K562 (cell line): Measurements from ENCODE around the gene RNF167. TPM values are rescaled to one million over a fixed set of nuclear protein-coding genes. Genes with fewer than 3 reads are reported as not detected.

ENCODE experiments used
- BHLHE40 ChIP-seq: IDR thresholded peaks from 2 replicates; pipeline ENCODE4 v1.6.1; 2011; ENCODE audit warnings: low read length, improper control_type of control experiment
- KAT2B ChIP-seq: IDR thresholded peaks from one replicate; pipeline ENCODE4 v1.6.1; 2012; ENCODE audit warnings: low read depth, mild to moderate bottlenecking, control low read depth, inconsistent platforms, low read length, moderate library complexity
- NR2C1 ChIP-seq, 2 experiments: fragments of 450-650 bp; IDR thresholded peaks; 2 replicates each; pipeline ENCODE4 v1.6.1; 2017; ENCODE audit warnings: mild to moderate bottlenecking in 2 of 2, antibody characterized with exemption in 1 of 2, inconsistent platforms in 1 of 2, missing compliant biosample characterization in 1 of 2, missing genetic modification characterization in 1 of 2
- RHOXF2B ChIP-seq: fragments of 250-450 bp; sonication (Bioruptor Pico); conservative IDR thresholded peaks from 2 replicates; pipeline ENCODE4 v1.5.1; 2021
- polyA plus RNA-seq, 8 experiments: library from polyadenylated mRNA; depleted of rRNA in 4 of 8; stranded (reverse) in 5 of 8; unstranded in 3 of 8; fragments of >200 nt; fragmentation: Nextera tagmentation in 2 of 8; fragmentation: Illumina TruSeq in 1 of 8; extraction: Ambion mirVana in 2 of 8; extraction: Trizol in 1 of 8; gene quantifications; 2 replicates each; pipeline versions ENCODE4 v1.2.1 to v1.2.3, GENCODE V29; 2011 to 2014; ENCODE audit warnings: inconsistent platforms in 1 of 8, missing spikeins in 1 of 8
- total RNA-seq, 7 experiments: library from RNA; depleted of rRNA in 6 of 7; stranded (reverse); fragments of >200 nt in 6 of 7; fragmentation: Illumina TruSeq in 2 of 7; extraction: Trizol in 2 of 7; gene quantifications; 2 replicates each; pipeline versions ENCODE4 v1.2.1 to v1.2.3, GENCODE V29; 2011 to 2021; ENCODE audit warnings: low replicate concordance in 1 of 7
- TF ChIP-seq, protein P1 (sequence below): fragments of 450-650 bp; IDR thresholded peaks from 2 replicates; pipeline ENCODE4 v1.6.1; 2016; ENCODE audit warnings: low read depth

Gene RNF167
- total and polyA plus RNA-seq, 9 of the 15 experiments (the other 6 are each of a cell fraction or from before 2014, with no cell fraction given) = 16.5 to 143 (median 45.5) TPM

DNA sequence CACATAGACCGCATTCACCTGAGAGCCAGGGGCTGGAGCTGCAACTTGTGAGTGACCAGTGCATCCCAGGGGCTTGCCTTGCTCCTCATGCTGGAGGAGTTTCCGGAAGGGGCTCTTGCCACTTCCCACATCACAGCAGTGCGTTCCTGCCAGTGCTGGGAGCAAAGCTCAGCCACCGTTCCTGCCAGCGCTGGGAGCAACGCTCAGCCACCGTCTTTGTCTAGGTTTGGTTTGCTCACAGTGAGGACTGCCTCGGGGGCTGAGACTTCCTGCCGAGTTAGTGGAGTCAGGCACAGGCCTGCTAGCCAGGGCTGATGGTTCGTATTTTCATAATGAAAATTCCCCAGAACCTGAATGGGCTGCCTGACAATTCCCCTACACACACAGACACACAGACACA is 31.8 kb upstream of the RNF167 start (continued):
- TF ChIP-seq, protein P1, sequence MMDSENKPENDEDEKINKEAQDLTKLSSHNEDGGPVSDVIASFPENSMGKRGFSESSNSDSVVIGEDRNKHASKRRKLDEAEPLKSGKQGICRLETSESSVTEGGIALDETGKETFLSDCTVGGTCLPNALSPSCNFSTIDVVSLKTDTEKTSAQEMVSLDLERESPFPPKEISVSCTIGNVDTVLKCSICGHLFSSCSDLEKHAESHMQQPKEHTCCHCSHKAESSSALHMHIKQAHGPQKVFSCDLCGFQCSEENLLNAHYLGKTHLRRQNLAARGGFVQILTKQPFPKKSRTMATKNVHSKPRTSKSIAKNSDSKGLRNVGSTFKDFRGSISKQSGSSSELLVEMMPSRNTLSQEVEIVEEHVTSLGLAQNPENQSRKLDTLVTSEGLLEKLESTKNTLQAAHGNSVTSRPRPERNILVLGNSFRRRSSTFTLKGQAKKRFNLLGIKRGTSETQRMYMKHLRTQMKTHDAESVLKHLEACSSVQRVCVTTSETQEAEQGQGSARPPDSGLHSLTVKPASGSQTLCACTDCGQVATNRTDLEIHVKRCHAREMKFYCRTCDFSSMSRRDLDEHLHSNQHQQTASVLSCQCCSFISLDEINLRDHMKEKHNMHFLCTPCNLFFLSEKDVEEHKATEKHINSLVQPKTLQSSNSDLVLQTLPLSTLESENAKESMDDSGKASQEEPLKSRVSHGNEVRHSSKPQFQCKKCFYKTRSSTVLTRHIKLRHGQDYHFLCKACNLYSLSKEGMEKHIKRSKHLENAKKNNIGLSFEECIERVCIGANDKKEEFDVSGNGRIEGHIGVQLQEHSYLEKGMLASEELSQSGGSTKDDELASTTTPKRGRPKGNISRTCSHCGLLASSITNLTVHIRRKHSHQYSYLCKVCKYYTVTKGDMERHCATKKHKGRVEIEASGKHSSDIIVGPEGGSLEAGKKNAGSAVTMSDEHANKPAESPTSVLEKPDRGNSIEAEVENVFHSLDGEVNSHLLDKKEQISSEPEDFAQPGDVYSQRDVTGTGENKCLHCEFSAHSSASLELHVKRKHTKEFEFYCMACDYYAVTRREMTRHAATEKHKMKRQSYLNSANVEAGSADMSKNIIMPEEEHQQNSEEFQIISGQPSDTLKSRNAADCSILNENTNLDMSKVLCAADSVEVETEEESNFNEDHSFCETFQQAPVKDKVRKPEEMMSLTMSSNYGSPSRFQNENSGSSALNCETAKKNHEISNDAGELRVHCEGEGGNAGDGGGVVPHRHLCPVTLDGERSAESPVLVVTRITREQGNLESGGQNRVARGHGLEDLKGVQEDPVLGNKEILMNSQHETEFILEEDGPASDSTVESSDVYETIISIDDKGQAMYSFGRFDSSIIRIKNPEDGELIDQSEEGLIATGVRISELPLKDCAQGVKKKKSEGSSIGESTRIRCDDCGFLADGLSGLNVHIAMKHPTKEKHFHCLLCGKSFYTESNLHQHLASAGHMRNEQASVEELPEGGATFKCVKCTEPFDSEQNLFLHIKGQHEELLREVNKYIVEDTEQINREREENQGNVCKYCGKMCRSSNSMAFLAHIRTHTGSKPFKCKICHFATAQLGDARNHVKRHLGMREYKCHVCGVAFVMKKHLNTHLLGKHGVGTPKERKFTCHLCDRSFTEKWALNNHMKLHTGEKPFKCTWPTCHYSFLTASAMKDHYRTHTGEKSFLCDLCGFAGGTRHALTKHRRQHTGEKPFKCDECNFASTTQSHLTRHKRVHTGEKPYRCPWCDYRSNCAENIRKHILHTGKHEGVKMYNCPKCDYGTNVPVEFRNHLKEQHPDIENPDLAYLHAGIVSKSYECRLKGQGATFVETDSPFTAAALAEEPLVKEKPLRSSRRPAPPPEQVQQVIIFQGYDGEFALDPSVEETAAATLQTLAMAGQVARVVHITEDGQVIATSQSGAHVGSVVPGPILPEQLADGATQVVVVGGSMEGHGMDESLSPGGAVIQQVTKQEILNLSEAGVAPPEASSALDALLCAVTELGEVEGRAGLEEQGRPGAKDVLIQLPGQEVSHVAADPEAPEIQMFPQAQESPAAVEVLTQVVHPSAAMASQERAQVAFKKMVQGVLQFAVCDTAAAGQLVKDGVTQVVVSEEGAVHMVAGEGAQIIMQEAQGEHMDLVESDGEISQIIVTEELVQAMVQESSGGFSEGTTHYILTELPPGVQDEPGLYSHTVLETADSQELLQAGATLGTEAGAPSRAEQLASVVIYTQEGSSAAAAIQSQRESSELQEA = no peak
- TF ChIP-seq RHOXF2B (no peak), NR2C1 (IDR thresholded peaks at IDR 0.05) (no peak), NR2C1 (tag; IDR thresholded peaks at IDR 0.05) (no peak), KAT2B (no peak), BHLHE40 (no peak)
